Measurements from ENCODE around the gene CSMD2. TPM values are rescaled to one million over a fixed set of nuclear protein-coding genes. Genes with fewer than 3 reads are reported as not detected.

The CSMD2 gene
- total and polyA plus RNA-seq, 2 of the 8 experiments (the other 6 are each of a cell fraction or from before 2014, with no cell fraction given), result 7.0 to 14.7 TPM

DNA sequence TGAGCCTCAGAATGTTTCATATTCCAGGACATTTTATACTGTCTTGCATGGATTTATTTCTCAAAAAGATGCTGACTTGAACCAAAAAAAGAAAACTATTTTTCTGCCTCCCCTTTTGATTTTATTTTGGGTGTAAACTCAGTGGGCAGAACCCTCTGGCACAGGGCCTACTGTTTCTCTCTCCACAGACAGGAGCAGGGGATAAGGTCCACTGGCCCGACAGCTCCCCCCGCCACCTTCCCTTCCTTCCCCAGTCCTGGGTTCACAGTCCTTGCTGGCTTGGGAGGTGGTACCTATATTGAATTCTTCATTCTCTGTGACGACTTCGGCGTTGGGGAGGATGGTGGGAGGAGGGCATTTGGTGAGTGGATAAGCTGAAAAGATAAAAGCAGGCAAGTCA, 578.2 kb downstream of the CSMD2 start:
- Histone ChIP-seq H3K23ac (ENCODE audit: insufficient read length) (no peak overlapping the region), H3K4me1 (replicated peaks in 1 of 4; ENCODE audit: control insufficient read depth in 3 of 4, insufficient read depth in 4 of 4, low read length in 3 of 4) (no peaks in the 10 kb centered on the region), H2BK12ac (ENCODE audit: low read depth, low read length) (no peak overlapping the region), H4K5ac (ENCODE audit: insufficient read length, low read depth, low read length) (no peak overlapping the region), H2AK5ac (ENCODE audit: low read depth, low read length) (no peak overlapping the region), H3K79me1 (ENCODE audit: low read depth, low read length) (no peaks in the 10 kb centered on the region), H4K8ac (ENCODE audit: extremely low read depth, insufficient read depth, low read length) (no peak overlapping the region), H2BK120ac (replicated peaks; ENCODE audit: low read depth, low read length) (no peak overlapping the region), H3K14ac (ENCODE audit: insufficient read length) (no peak overlapping the region), H3K4me2 (ENCODE audit: insufficient read depth in 1 of 2, low read depth in 2 of 2, low read length in 2 of 2) (no peak overlapping the region), H3K36me3 (ENCODE audit: control insufficient read depth in 2 of 4, insufficient read depth in 4 of 4, low read length in 3 of 4) (no peaks in the 10 kb centered on the region; a peak in 4 of 8 replicates), H2BK20ac (ENCODE audit: low read length) (no peak overlapping the region), H4K20me1 (replicated peaks in 1 of 2; ENCODE audit: control insufficient read depth in 1 of 2, insufficient read depth in 2 of 2, low read length in 2 of 2) (no peaks in the 10 kb centered on the region), H2BK5ac (ENCODE audit: low read depth, low read length) (no peak overlapping the region), H4K91ac (replicated peaks; ENCODE audit: insufficient read length, low read length) (no peak overlapping the region), H3K18ac (ENCODE audit: extremely low read depth, low read length) (no peak overlapping the region), H3K9me3 (ENCODE audit: insufficient read depth in 2 of 2, low read depth in 1 of 2, low read length in 1 of 2) (no peaks in the 10 kb centered on the region; a peak in 1 of 4 replicates), H3K4ac (replicated peaks; ENCODE audit: insufficient read length, low read depth, low read length) (no peak overlapping the region), H2AFZ (ENCODE audit: low read length) (no peak overlapping the region), H3K79me2 (ENCODE audit: control insufficient read depth in 1 of 2, insufficient read depth in 2 of 2, low read length in 2 of 2) (no peaks in the 10 kb centered on the region), H3K27me3 (replicated peaks in 1 of 4; ENCODE audit: control insufficient read depth in 3 of 4, extremely low read depth in 1 of 4, insufficient read depth in 3 of 4, low read length in 3 of 4) (no peaks in the 10 kb centered on the region), H3K9ac (replicated peaks in 1 of 4; ENCODE audit: extremely low read depth in 1 of 4, low read depth in 3 of 4, low read length in 3 of 4) (no peak overlapping the region), H3K23me2 (ENCODE audit: low read depth, low read length) (no peaks in the 10 kb centered on the region), H3K4me3 (ENCODE audit: extremely low read depth in 1 of 4, insufficient read depth in 2 of 4, low read depth in 3 of 4, low read length in 4 of 4) (no peak overlapping the region), H2BK15ac (ENCODE audit: low read length) (no peak overlapping the region), H3K27ac (ENCODE audit: low read depth, low read length) (no peak overlapping the region), H3K56ac (replicated peaks; ENCODE audit: insufficient read length, low read depth, low read length) (no peak overlapping the region)
- DNase-seq (ENCODE audit: low read depth in 1 of 2, low spot score in 2 of 2) (no peak), FAIRE-seq (no peak)
- ChIA-PET CTCF (ENCODE audit: partially characterized antibody) (interaction anchor here (0.6 kb wide), 1 partner anchor 946 kb away, joined by 3 read pairs; no protein-coding TSS in a partner anchor), POLR2A (ENCODE audit: partially characterized antibody) (interaction anchor here (1.3 kb wide), 1 partner anchor 13 kb away, joined by 5 read pairs; no protein-coding TSS in a partner anchor)
- 77% methylated on average over 5 of the region's 5 CpGs; no CpG with 5 or more reads in 1 of the 2 experiments for WGBS, 2 experiments (ENCODE audit: extremely low coverage in 1 of 2, insufficient coverage in 1 of 2, insufficient read length in 1 of 2, insufficient replicate concordance in 2 of 2, low coverage in 1 of 2, low lambda C conversion rate in 2 of 2, missing lambda C conversion rate in 1 of 2)
- TF ChIP-seq NRF1 (IDR thresholded peaks at IDR 0.05; ENCODE audit: low read depth, low read length) (no peak), GABPA (IDR thresholded peaks at IDR 0.05; ENCODE audit: borderline replicate concordance, insufficient read depth, low read length) (no peak), SP1 (IDR thresholded peaks at IDR 0.05; ENCODE audit: low read depth, low read length) (no peak), SAP30 (IDR thresholded peaks at IDR 0.05; ENCODE audit: insufficient read depth, insufficient replicate concordance, low read length) (no peak), JUN (IDR thresholded peaks at IDR 0.05; ENCODE audit: low read depth, low read length) (no peak), TBP (IDR thresholded peaks at IDR 0.05; ENCODE audit: low read depth, low read length) (no peak), RAD21 (IDR thresholded peaks at IDR 0.05 in 1 of 2, conservative IDR thresholded peaks at IDR 0.05 in 1 of 2; ENCODE audit: low read depth in 2 of 2, low read length in 2 of 2) (no peak), ATF3 (IDR thresholded peaks at IDR 0.05; ENCODE audit: insufficient read depth, low read depth, low read length) (no peak), PHF8 (conservative IDR thresholded peaks at IDR 0.05; ENCODE audit: low read depth, low read length) (no peak), CHD2 (IDR thresholded peaks at IDR 0.05; ENCODE audit: low read length) (no peak), KDM1A (IDR thresholded peaks at IDR 0.05; ENCODE audit: borderline replicate concordance, low read length) (no peak), EZH2 (IDR thresholded peaks at IDR 0.05; ENCODE audit: low read depth, low read length, severe bottlenecking) (no peak), BRCA1 (IDR thresholded peaks at IDR 0.05; ENCODE audit: low read depth, low read length) (no peak)
